ENCODE measurements around the gene YIF1A.

Gene YIF1A

GRCh38 chr11:66288671-66289547, at the start of gene YIF1A:
TSS of gene YIF1A (minus strand) at chr11:66289143. CDS start at chr11:66288985, 158 bp downstream.
- peak; percentile 97 to 98 for DNase-seq

DNA sequence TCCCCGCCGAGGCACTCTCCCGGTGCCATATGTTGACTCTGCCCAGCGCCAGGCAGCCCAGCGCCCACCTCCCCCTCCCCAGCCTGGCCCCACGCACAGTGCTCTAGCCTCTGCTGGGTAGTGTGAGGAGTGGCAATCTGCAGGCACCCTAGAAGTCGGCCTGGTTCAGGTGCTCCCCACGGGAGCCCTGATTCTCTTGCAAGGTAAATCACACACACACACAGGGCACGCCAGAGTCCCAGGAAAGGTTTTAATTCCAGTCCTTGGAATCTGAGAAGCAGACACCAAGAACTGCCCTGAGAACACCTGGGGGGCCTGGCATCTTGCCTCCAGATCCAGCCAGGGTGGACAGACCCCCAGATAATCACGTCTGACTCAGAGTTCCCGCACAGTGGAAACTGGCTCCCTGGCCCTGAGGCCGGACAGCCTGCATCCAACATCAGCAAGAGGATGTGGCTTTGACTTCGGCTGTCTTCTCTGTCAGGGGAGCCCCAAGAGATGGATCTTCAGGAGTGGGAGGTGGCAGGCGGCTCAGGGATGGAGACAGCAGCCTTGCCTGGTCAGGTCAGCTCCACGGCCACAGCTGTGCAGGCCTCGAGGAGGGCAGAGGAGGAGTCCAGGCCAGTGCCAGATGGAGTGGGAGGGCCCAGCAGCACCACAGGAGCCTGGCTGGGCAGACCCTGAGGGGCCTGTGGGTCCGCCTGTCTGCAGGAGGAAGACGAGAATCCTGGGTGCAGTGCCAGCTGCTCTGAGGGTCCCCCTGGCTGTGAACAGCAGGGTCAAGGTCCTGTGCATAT, 48.4 kb upstream of the YIF1A start:
- no peak for DNase-seq

DNA sequence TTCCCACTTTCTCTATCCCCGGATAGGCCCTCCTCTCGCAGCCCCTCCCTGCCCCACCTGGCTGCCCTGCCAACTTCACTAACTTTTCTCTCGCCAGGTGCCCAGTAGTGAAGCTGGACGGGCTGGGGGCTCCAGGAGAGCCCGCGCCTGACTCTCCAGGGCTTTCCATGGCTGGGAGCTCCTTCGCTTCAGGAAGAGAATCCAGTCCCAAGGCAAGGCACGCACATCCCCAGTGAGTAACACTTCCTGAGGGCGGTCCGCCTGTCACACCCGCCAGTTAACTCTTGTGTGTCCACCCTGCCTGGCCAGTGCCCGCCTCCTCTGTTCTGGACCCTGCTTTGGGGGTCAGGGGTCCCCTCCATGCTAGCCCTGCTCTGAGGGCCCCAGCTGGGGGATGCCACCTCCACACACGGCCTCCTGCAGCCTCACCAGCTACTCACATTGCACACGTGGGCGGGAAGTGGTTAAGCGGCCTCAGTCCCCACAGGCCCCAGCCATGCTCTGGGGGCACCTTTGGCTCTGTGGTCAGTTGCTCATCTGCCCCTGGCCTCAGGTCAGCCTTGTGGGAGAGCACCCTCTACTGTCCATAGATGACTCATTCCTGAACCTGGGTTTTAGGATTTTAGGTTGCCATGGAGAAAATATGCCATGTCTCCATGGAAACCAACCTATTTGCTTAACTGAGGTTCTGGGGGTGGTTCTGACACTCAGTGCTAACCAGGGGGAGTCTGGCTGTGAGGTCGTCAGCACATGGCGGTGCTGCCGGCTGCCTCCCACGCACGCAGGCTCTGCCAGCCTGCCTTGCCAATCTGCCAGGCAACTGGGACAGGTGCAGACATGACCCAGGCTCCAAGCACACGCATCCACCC, 47.5 kb upstream of the YIF1A start, which contains the start of gene RIN1:
TSS of gene RIN1 (minus strand) at position 201 of the 869 bp plus-strand sequence. CDS start at position 169, 32 bp downstream.
- peak; percentile 83 to 85 for DNase-seq

GRCh38 chr11:66335531-66336233, 46.7 kb upstream of the YIF1A start:
- DNase-seq, result no peak

GRCh38 chr11:66334605-66335442, 45.9 kb upstream of the YIF1A start:
- no peak for DNase-seq

DNA sequence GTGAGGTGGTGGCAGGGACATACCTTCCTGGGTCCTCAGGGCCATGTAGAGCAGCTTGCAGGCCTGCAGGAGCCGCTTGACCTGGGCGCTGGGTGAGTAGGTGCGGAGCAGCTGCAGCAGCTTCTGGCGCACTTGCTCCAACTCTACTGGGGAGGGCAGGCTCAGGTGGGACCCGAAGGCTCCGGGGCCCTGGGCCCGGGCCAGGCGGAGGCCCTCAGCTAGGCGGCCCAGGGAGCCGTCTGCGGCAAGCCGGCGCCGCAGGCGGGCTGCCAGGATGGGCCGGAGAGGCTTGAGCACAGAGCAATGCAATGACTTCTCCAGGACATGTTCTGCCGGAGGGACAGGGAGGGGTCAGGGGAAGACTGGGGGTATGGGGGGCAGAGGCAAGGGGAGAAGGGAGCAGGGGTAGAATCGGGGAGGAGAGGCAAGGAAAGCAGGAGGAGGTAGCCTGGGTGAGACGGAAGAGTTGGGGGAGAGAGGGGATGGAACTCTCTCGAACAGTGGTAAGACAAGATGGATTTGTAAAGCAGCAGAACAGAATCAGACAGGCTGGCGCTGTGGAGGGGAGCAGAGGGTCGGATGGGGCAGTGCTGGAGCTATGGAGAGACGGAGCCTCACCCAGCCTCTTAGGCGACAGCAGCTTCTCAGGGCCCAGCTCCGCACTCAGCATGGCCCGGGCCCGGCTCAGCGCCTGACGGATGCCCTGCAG, 45.1 kb upstream of the YIF1A start:
- DNase-seq, result no peak

- DNase-seq, result no peak
Observed at GRCh38 chr11:66333220-66333877, 44.4 kb upstream of the YIF1A start.

- DNase-seq, result no peak
Observed at GRCh38 chr11:66332371-66333219, 43.7 kb upstream of the YIF1A start.

DNA sequence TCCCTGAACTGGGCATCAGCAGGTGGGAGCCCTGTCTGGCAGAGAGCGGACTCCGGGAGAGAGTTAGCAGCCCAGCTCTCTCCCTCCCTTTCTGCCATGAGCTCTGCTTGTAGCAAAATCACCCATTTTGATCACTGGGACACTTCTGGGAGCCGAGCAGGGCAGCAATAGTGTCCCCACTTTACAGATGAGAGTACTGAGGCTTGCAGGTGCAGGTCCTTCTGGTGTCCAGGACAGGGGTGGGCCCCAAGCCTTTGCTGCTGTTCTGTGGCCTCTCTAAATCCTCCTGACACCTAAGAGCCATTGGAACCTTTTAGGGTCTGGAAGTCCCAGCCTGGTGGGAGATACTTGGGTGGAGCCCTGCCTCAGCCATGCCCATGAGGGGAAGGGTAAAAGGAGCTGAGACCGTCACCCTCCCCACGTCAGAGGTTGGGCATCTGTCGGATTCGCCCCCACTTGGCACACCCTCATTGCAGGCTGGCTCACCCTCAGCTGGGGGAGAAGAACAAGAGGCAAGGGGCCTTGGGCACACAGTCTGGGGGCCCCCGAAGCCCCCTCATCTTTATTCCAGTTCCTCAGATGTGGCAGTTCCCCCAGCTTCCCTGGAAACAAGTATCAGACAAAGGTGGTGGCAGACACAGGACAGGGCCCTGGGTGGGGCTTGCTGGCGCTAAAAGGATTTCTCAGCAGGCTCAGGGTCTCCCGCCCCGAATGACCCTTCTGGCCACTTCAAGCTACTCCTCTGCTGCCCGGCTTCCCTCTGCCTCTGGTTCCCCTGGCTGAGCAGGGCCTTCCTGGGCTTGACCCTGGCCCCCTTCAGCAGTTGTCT, 42.8 kb upstream of the YIF1A start:
- DNase-seq, result no peak

DNA sequence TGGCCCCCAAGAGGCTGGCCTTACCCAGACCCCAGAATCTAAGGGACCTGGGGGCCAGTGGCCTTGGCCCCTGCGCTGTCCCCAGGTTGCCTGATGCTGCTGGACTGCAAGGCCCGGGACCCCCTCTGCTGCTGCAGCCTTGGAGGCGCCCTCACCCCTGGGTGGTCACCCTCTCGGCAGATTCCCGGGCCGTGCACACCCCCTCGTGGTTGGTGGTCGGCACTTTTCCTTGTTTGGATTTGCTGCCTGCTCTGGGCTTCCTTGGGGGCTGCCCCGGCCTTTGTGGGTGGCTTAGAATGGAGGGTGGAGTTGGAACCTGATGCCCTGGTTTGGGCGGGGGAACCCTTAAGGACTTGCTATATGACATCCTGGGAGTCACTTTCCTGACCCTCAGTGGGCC, 42.0 kb upstream of the YIF1A start:
- DNase-seq, result no peak

DNA sequence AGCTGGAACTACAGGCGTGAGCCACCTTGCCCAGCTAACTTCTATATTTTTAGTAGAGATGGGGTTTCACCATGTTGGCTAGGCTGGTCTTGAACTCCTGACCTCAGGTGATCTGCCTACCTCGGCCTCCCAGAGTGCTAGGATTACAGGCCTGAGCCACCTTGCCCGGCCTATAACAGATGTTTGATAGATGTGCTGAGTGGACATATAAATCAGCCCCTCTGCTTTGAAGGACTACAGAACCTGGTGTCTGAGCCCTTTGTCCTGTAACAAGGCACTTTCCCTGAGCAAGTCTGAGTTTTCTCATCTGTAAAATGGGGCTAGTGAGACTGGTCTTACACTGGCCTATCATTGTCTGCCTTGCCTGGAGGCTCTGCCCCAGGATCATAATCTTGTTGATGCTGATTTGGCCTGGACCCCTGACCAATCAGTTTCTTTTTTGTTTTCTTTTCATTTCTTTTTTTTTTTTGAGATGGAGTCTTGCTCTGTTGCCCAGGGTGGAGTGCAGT, 40.3 kb upstream of the YIF1A start:
- DNase-seq, result peak in 1 of 2 experiments; percentile 16

DNA sequence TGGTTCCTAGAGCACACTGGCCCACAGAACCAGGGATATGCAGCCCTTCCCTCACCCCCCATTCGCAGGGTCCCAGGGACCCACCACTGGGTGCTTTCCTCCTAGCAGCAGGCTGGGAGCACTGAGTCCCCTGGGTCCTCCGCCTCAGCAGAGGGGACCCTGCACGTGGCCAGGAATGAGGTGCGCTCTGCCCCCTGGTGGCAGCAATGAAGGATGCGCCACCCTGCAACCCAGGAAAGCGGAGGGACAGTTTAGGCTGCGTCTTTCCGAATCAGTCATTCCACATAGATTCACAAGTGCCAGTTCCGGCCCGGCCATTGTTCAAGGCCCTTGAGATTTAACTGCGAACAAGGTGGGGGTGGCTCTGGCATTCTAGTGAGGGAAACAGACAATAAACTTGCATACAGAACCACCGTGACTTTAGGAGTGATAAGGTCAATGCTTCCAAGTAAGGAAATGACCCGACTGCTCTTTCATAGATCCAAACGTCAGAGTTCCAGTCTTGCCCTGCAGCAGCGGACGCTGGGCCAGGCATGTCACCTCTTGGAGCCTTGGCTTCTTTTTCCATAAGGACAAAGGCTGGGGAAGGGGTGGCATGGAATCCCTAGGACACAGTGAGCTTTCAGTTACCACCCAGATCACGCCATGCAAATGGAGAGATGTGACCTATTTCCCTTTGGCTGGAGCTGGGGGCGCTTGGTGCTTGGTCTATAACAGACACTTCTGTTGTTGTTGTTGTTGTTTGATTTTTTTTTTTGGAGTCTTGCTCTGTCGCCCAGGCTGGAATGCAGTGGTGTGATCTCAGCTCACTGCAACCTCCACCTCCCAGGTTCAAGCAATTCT, 39.6 kb upstream of the YIF1A start:
- peak; percentile 90 to 93 for DNase-seq

GRCh38 chr11:66328031-66328301, 39.0 kb upstream of the YIF1A start:
- peak in 1 of 2 experiments; percentile 53 for DNase-seq

DNA sequence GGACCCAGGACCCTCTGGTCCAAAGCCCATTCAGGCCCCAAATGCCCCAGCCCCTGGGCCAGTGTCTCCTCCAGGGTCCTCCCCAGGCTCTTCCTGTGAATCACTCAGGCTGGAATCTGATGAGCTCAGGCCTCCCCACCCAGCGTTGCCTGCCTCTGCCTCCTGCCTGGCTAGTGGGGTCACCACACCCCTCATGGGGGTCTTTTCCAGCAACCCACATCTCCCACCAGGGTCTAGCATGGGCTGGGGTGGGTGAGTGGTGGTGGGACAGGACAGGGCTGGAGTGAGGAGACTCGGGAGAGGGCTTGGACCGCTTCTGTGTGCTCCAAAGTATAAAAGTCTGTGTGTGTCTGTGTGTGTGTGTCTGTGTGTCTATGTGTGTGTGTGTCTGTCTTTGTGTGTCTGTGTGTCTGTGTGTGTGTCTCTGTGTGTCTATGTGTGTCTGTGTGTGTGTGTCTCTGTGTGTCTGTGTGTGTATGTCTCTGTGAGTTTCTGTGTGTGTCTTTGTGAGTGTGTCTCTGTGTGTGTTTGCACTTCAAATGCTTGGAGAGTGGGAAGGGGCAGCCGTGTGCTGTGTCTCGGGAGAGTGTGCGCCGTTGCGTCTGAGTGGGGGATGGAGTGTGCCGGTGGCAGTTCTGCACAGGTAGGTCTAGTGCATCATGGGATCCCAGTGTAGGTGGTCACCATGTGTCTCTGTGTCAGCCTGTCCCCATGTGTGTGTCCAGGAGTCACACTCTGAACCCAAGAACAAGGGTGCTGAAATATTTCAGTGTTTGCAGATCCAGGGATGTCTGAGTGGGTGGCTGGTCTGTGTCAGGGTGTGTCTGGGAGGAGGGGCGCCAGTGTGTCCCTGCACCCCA, 38.5 kb upstream of the YIF1A start:
- DNase-seq, result no peak

GRCh38 chr11:66326261-66327111, 37.5 kb upstream of the YIF1A start:
- peak in 1 of 2 experiments; percentile 55 for DNase-seq

Measured in activated T-cell treated with anti-CD3 and anti-CD28 coated beads, Interleukin-2, amount 50 U/mL, for 48 hours (primary cell).